H7 (cell line): ENCODE data around the gene NPAS2. TPM values are rescaled to one million over a fixed set of nuclear protein-coding genes. Genes with fewer than 3 reads are reported as not detected.

ENCODE experiments used
- DNase-seq: peaks from one replicate; pipeline ENCODE4 v3.0.0; 2012
- H3K27me3 ChIP-seq: 2 replicates; pipeline ENCODE4 v1.6.0; 2011; ENCODE audit warnings: mild to moderate bottlenecking, low read length; ENCODE audit not compliant: control insufficient read depth, insufficient read depth
- H3K36me3 ChIP-seq: replicated peaks from 2 replicates; pipeline ENCODE4 v1.5.1; 2011; ENCODE audit warnings: low read length; ENCODE audit not compliant: control insufficient read depth, insufficient read depth
- H3K4me3 ChIP-seq: 2 replicates; pipeline ENCODE4 v1.5.1; 2011; ENCODE audit warnings: low read depth, mild to moderate bottlenecking, control low read depth, low read length, moderate library complexity; ENCODE audit not compliant: insufficient read depth
- total RNA-seq: library from RNA; depleted of rRNA; stranded (reverse); fragments of >200 nt; shearing (Covaris generic); gene quantifications from 2 replicates; pipeline ENCODE4 v1.2.3, GENCODE V29; 2014

Gene NPAS2
- total RNA-seq, 1 experiment from 2014 or later, result 0.42 TPM

- no peak overlapping the region for H3K4me3 ChIP-seq
- no peaks in the 10 kb centered on the region for H3K36me3 ChIP-seq
- DNase-seq, result no peak
- no peaks in the 10 kb centered on the region for H3K27me3 ChIP-seq
Observed at GRCh38 chr2:100948942-100949811, 129.2 kb downstream of the NPAS2 start.

GRCh38 chr2:100952512-100952911 lies 132.6 kb downstream of the NPAS2 start:
- Histone ChIP-seq H3K4me3 (no peak overlapping the region), H3K36me3 (no peaks in the 10 kb centered on the region), H3K27me3 (no peaks in the 10 kb centered on the region)
- DNase-seq, result no peak

- no peak overlapping the region for H3K4me3 ChIP-seq
- no peaks in the 10 kb centered on the region for H3K27me3 ChIP-seq
- no peak for DNase-seq
- no peaks in the 10 kb centered on the region for H3K36me3 ChIP-seq
Observed at GRCh38 chr2:100953406-100954043, 133.6 kb downstream of the NPAS2 start.

- Histone ChIP-seq H3K4me3 (no peak overlapping the region), H3K36me3 (no peaks in the 10 kb centered on the region), H3K27me3 (no peaks in the 10 kb centered on the region)
- DNase-seq, result peak; percentile 55
Observed at GRCh38 chr2:100954044-100954420, 134.1 kb downstream of the NPAS2 start.

GRCh38 chr2:100955226-100955625 lies 135.3 kb downstream of the NPAS2 start:
- Histone ChIP-seq H3K27me3 (no peaks in the 10 kb centered on the region), H3K36me3 (no peaks in the 10 kb centered on the region), H3K4me3 (no peak overlapping the region)
- DNase-seq, result no peak

- H3K27me3 ChIP-seq, result no peaks in the 10 kb centered on the region
Observed at GRCh38 chr2:100956081-100956480, 136.1 kb downstream of the NPAS2 start.

GRCh38 chr2:100957996-100958653 lies 138.2 kb downstream of the NPAS2 start:
- Histone ChIP-seq H3K36me3 (no peaks in the 10 kb centered on the region), H3K4me3 (no peak overlapping the region), H3K27me3 (no peaks in the 10 kb centered on the region)
- no peak for DNase-seq

More at GRCh38 chr2:100956081-100956480, 136.1 kb downstream of the NPAS2 start:
- Histone ChIP-seq H3K36me3 (no peaks in the 10 kb centered on the region), H3K4me3 (no peak overlapping the region)
- DNase-seq, result no peak

GRCh38 chr2:100959225-100959880 lies 139.4 kb downstream of the NPAS2 start:
- DNase-seq, result no peak
- H3K27me3 ChIP-seq, result no peaks in the 10 kb centered on the region
- no peak overlapping the region for H3K4me3 ChIP-seq
- no peaks in the 10 kb centered on the region for H3K36me3 ChIP-seq

GRCh38 chr2:100960688-100961087 lies 140.7 kb downstream of the NPAS2 start:
- H3K36me3 ChIP-seq, result no peaks in the 10 kb centered on the region
- H3K27me3 ChIP-seq, result no peaks in the 10 kb centered on the region
- DNase-seq, result no peak
- H3K4me3 ChIP-seq, result no peak overlapping the region

- Histone ChIP-seq H3K4me3 (no peak overlapping the region), H3K36me3 (no peaks in the 10 kb centered on the region), H3K27me3 (no peaks in the 10 kb centered on the region)
- no peak for DNase-seq
Observed at GRCh38 chr2:100962366-100963025, 142.6 kb downstream of the NPAS2 start.

GRCh38 chr2:100963026-100963375 lies 143.1 kb downstream of the NPAS2 start:
- DNase-seq, result no peak
- Histone ChIP-seq H3K36me3 (no peaks in the 10 kb centered on the region), H3K27me3 (no peaks in the 10 kb centered on the region), H3K4me3 (no peak overlapping the region)

- Histone ChIP-seq H3K4me3 (no peak overlapping the region), H3K27me3 (no peaks in the 10 kb centered on the region), H3K36me3 (no peaks in the 10 kb centered on the region)
- DNase-seq, result no peak
Observed at GRCh38 chr2:100964222-100964621, 144.3 kb downstream of the NPAS2 start.

- H3K27me3 ChIP-seq, result no peaks in the 10 kb centered on the region
- no peaks in the 10 kb centered on the region for H3K36me3 ChIP-seq
- DNase-seq, result no peak
- no peak overlapping the region for H3K4me3 ChIP-seq
Observed at GRCh38 chr2:100964681-100965169, 144.8 kb downstream of the NPAS2 start.

GRCh38 chr2:100965596-100965995 lies 145.7 kb downstream of the NPAS2 start:
- H3K27me3 ChIP-seq, result no peaks in the 10 kb centered on the region
- DNase-seq, result no peak
- H3K4me3 ChIP-seq, result no peak overlapping the region
- no peaks in the 10 kb centered on the region for H3K36me3 ChIP-seq
